ENCODE measurements around the gene EMC9.

The EMC9 gene

DNA sequence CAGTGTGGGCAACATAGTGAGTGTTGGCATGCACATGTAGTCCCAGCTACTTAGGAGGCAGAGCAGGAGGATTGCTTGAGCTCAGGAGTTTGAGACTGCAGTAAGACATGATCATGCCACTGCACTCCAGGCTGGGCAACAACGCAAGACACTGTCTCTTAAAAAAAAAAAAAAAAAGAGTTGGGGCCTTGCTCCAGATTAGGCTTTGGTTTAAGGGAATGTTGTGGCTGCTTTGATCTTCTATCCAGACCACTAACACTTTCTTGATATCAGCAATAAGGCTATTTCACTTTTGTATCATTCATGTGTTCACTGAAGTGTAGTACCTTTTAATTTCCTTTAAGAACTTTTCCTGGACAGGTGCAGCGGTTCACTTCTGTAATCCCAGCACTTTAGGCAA lies 13.7 kb downstream of the EMC9 start:
- no peak for TF ChIP-seq SPI1 (IDR thresholded peaks at IDR 0.05; ENCODE audit: low read depth, low read length)
- TF ChIP-seq POLR2AphosphoS5 (IDR thresholded peaks at IDR 0.05; ENCODE audit: low read depth, low read length), result no peak
- no peak for TF ChIP-seq POU2F2 (IDR thresholded peaks at IDR 0.05; ENCODE audit: low read depth, low read length)
- no peak for TF ChIP-seq POLR2A (IDR thresholded peaks at IDR 0.05; ENCODE audit: low read depth, low read length)
- FAIRE-seq (no peak), DNase-seq (ENCODE audit: insufficient read length, low spot score) (no peak)

DNA sequence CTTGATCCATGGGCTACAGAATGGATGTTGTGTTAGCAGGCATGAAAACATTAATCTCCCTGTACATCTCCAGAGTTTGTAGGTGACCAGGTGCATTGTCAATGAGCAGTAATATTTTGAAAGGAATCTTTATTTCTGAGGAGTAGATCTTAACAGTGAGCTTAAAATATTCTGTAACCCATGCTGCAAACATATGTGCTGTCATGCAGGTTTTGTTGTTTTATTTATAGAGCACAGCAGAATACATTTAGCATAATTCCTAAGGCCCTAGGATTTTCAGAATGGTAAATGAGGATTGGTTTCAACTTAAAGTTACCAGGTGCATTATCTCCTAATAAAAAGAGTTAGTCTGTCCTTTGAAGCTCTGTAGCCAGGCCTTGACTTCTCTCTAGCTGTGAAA lies 14.5 kb downstream of the EMC9 start:
- FAIRE-seq, result no peak
- TF ChIP-seq POLR2AphosphoS5 (IDR thresholded peaks at IDR 0.05; ENCODE audit: low read depth, low read length) (no peak), POU2F2 (IDR thresholded peaks at IDR 0.05; ENCODE audit: low read depth, low read length) (no peak), SPI1 (IDR thresholded peaks at IDR 0.05; ENCODE audit: low read depth, low read length) (no peak), TAF1 (IDR thresholded peaks at IDR 0.05; ENCODE audit: low read depth, low read length) (no peak), PAX5 (IDR thresholded peaks at IDR 0.05; ENCODE audit: insufficient read depth, low read length, severe bottlenecking) (no peak), POLR2A (IDR thresholded peaks at IDR 0.05; ENCODE audit: low read depth, low read length) (no peak)
- no peak for DNase-seq (ENCODE audit: insufficient read length, low spot score)

DNA sequence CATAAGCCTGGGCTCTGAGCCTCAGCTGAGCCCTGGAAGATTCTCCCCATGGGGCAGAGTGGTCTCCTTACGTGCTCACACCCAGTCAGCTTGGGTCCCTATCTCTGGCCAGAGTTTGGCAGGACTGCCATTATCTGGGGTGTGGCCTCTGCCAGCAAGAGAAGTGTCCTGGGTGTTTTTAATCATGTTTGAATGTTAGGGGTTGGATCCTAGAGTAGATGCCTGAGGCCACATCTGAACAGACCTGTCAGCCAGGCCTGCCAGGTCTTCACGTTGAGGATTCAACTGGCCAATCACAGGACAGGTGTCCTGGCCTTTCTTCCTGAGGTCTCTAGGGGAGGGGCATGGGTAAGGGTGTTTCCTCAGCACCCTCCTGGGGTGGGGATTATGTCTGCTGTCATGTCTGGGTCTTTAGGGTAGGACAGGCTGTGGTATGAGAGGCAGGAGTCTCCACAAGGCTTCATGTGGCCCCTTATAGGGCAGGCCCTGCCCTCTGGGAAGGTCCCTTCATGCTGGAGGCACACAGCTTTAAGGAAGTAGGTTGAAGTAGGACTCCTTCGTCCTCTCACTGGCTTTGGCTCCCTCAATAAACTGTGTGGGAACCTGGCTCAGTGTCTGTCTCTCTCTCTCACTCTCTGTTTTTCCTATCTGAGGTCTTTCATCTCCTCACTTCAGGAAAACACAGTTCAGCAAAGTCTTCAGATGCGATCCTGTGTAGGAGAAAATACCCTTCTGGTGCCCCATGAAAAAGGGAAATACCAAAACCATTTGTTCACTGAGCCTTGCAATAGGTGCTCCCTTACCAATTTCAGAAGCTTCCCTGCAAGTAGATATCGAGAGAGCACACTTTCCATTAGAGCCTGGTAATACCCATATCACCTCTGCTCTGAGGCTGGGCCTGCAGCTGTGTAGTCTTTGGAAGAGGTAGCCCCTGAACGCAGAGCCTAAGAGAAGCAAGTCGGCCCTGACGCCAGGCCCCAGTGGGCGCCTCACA lies 17.7 kb downstream of the EMC9 start:
- DNase-seq (ENCODE audit: insufficient read length, low spot score) (no peak), FAIRE-seq (no peak)
- TF ChIP-seq POU2F2 (IDR thresholded peaks at IDR 0.05; ENCODE audit: low read depth, low read length) (no peak), POLR2AphosphoS5 (IDR thresholded peaks at IDR 0.05; ENCODE audit: low read depth, low read length) (no peak; the same call in 1 of the 2 replicates), PAX5 (IDR thresholded peaks at IDR 0.05; ENCODE audit: insufficient read depth, low read length, severe bottlenecking) (no peak), SPI1 (IDR thresholded peaks at IDR 0.05; ENCODE audit: low read depth, low read length) (no peak), TAF1 (IDR thresholded peaks at IDR 0.05; ENCODE audit: low read depth, low read length) (no peak), POLR2A (IDR thresholded peaks at IDR 0.05; ENCODE audit: low read depth, low read length) (no peak; the same call in 1 of the 2 replicates)

DNA sequence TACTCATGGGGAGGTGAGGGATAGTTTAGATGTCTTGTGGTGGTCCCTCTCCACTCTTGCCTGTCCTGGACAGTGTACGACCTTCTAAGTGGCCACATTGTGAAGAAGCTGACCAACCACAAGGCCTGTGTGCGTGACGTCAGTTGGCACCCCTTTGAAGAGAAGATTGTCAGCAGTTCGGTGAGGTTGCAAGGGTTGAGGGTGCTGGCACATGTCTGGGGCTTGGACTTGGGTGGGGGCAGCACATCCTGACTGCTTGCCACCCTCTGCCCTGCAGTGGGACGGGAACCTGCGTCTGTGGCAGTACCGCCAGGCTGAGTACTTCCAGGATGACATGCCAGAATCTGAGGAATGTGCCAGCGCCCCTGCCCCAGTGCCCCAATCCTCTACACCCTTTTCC lies 18.5 kb downstream of the EMC9 start:
- no peak for FAIRE-seq
- no peak; the same call in 1 of the 2 replicates for TF ChIP-seq POLR2A (IDR thresholded peaks at IDR 0.05; ENCODE audit: low read depth, low read length)
- no peak for TF ChIP-seq SPI1 (IDR thresholded peaks at IDR 0.05; ENCODE audit: low read depth, low read length)
- no peak for TF ChIP-seq POLR2AphosphoS5 (IDR thresholded peaks at IDR 0.05; ENCODE audit: low read depth, low read length)
- TF ChIP-seq TAF1 (IDR thresholded peaks at IDR 0.05; ENCODE audit: low read depth, low read length), result no peak
- no peak for TF ChIP-seq POU2F2 (IDR thresholded peaks at IDR 0.05; ENCODE audit: low read depth, low read length)
- no peak for TF ChIP-seq PAX5 (IDR thresholded peaks at IDR 0.05; ENCODE audit: insufficient read depth, low read length, severe bottlenecking)

DNA sequence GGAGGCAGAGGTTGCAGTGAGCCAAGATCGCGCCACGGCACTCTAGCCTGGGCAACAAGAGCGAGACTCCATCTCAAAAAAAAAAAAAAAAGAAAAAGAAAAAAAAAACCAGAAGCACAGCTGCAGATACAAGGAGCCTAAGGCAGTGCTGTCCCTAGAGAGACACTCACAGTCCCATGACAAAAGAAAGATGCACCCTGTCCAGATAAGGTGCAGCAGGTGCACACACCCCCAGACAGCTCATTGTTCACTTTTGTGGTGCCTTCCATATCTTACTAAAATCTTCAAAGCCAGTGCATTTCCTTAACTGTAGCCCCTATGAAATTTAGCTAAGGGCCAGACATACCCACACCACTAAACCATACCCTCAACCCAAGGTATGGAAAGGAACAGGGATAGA lies 19.0 kb downstream of the EMC9 start:
- no peak for TF ChIP-seq SPI1 (IDR thresholded peaks at IDR 0.05; ENCODE audit: low read depth, low read length)
- no peak for TF ChIP-seq POLR2A (IDR thresholded peaks at IDR 0.05; ENCODE audit: low read depth, low read length)
- no peak for TF ChIP-seq PAX5 (IDR thresholded peaks at IDR 0.05; ENCODE audit: insufficient read depth, low read length, severe bottlenecking)
- TF ChIP-seq POLR2AphosphoS5 (IDR thresholded peaks at IDR 0.05; ENCODE audit: low read depth, low read length), result no peak
- TF ChIP-seq TAF1 (IDR thresholded peaks at IDR 0.05; ENCODE audit: low read depth, low read length), result no peak
- no peak for TF ChIP-seq POU2F2 (IDR thresholded peaks at IDR 0.05; ENCODE audit: low read depth, low read length)
- FAIRE-seq, result no peak
- DNase-seq (ENCODE audit: insufficient read length, low spot score), result no peak

More for the DNA sequence above, 18.5 kb downstream of the EMC9 start:
- DNase-seq (ENCODE audit: insufficient read length, low spot score), result no peak

DNA sequence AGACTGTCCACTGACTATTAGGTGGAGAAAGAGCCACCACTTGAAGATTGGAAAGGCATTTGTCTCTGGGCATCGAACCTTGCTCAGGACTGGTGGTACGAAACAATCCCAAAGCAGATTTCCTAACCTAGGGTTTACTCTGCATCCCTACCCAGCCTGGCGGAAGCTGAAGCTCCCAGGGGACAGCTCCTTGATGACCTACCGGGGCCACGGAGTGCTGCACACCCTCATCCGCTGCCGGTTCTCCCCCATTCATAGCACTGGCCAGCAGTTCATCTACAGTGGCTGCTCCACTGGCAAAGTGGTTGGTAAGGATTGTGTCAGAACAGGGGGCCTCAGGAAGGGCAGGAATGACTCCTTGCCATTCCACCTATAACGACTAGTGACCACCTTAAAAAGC lies 20.2 kb downstream of the EMC9 start:
- TF ChIP-seq POLR2A (IDR thresholded peaks at IDR 0.05; ENCODE audit: low read depth, low read length) (no peak), TAF1 (IDR thresholded peaks at IDR 0.05; ENCODE audit: low read depth, low read length) (no peak), POLR2AphosphoS5 (IDR thresholded peaks at IDR 0.05; ENCODE audit: low read depth, low read length) (no peak), SPI1 (IDR thresholded peaks at IDR 0.05; ENCODE audit: low read depth, low read length) (no peak)
- DNase-seq (ENCODE audit: insufficient read length, low spot score) (no peak), FAIRE-seq (no peak)

DNA sequence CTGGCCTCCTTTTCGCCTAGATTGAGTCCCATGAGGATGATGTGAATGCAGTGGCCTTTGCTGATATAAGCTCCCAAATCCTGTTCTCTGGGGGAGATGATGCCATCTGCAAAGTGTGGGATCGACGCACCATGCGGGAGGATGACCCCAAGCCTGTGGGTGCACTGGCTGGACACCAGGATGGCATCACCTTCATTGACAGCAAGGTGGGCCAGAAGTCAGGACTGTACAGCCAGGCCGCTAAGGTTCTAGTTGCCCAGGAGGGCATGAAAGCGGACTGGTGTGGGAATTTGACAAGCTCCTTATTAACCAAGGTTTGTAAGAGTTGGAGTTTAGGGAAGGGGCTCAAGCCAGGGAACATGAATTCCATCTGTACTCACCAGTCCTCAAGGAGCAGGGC lies 21.7 kb downstream of the EMC9 start:
- FAIRE-seq (no peak), DNase-seq (ENCODE audit: insufficient read length, low spot score) (no peak)
- TF ChIP-seq POU2F2 (IDR thresholded peaks at IDR 0.05; ENCODE audit: low read depth, low read length) (no peak), PAX5 (IDR thresholded peaks at IDR 0.05; ENCODE audit: insufficient read depth, low read length, severe bottlenecking) (no peak), TAF1 (IDR thresholded peaks at IDR 0.05; ENCODE audit: low read depth, low read length) (no peak), POLR2A (IDR thresholded peaks at IDR 0.05; ENCODE audit: low read depth, low read length) (no peak), SPI1 (IDR thresholded peaks at IDR 0.05; ENCODE audit: low read depth, low read length) (no peak), POLR2AphosphoS5 (IDR thresholded peaks at IDR 0.05; ENCODE audit: low read depth, low read length) (no peak)

DNA sequence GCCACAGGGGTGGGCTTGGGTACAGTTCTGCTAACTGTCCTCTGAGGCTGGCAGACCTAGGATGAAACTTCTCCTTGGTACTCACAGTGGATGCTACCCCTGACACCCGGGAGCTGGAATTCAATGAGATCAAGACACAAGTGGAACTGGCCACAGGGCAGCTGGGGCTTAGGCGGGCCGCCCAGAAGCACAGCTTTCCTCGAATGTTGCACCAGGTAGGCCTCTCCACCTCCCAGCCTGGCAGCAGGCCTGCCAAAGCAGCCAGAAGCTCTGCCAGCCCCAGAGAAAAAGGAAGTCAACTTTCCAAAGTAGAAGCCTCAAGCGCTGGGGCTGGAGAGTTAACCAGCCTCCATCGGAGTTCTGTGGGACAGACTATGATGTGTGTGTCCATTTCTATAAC lies 24.2 kb downstream of the EMC9 start:
- no peak for FAIRE-seq
- TF ChIP-seq TAF1 (IDR thresholded peaks at IDR 0.05; ENCODE audit: low read depth, low read length) (no peak), PAX5 (IDR thresholded peaks at IDR 0.05; ENCODE audit: insufficient read depth, low read length, severe bottlenecking) (no peak), POLR2AphosphoS5 (IDR thresholded peaks at IDR 0.05; ENCODE audit: low read depth, low read length) (no peak), SPI1 (IDR thresholded peaks at IDR 0.05; ENCODE audit: low read depth, low read length) (no peak), POLR2A (IDR thresholded peaks at IDR 0.05; ENCODE audit: low read depth, low read length) (no peak), POU2F2 (IDR thresholded peaks at IDR 0.05; ENCODE audit: low read depth, low read length) (no peak)

DNA sequence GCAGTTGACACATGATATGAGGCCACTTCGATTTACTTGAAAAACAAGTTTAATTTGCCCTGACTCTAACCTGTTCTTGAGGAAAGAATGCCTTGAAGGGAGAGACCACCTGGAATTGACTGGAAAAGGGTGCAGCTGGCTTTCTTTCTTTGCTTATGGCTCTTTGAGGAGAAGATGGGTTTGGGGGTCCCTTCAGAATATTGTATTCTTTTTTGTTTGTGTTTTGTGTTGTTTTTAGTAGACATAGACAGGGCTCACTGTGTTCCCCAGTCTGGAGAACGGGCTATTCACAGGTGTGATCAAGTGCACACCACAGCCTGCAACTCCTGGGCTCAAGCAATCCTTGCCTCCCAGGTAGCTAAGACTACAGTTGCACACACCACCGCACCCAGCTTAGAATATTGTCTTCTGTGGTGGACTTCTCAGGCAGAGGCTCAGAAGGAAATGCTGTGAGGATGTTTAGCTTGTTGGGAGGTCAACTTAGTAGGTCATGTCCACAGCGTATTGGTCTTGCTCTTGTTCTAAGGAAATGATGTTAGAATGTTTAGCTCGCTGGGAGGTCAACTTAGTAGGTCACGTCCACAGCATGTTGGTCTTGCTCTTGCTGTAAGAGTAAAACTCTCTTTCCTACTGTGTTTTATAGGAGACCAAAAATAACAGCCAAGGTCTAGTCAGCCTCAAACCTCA lies 25.1 kb downstream of the EMC9 start:
- TF ChIP-seq TAF1 (IDR thresholded peaks at IDR 0.05; ENCODE audit: low read depth, low read length), result no peak
- no peak for TF ChIP-seq POLR2A (IDR thresholded peaks at IDR 0.05; ENCODE audit: low read depth, low read length)
- TF ChIP-seq POLR2AphosphoS5 (IDR thresholded peaks at IDR 0.05; ENCODE audit: low read depth, low read length), result no peak
- TF ChIP-seq POU2F2 (IDR thresholded peaks at IDR 0.05; ENCODE audit: low read depth, low read length), result no peak
- TF ChIP-seq PAX5 (IDR thresholded peaks at IDR 0.05; ENCODE audit: insufficient read depth, low read length, severe bottlenecking), result no peak
- no peak for TF ChIP-seq SPI1 (IDR thresholded peaks at IDR 0.05; ENCODE audit: low read depth, low read length)
- DNase-seq (ENCODE audit: insufficient read length, low spot score) (no peak), FAIRE-seq (no peak)

More for the DNA sequence above, 24.2 kb downstream of the EMC9 start:
- no peak for DNase-seq (ENCODE audit: insufficient read length, low spot score)

Measured in GM12891 (cell line).